Epithelial cell of esophagus (primary cell): ENCODE measurements around the gene PLEKHG3.

Source experiments
- DNase-seq: peaks from one replicate; pipeline ENCODE4 v3.0.0; 2010; ENCODE audit warnings: low read depth
- H3K4me3 ChIP-seq: 2 replicates; pipeline ENCODE4 v1.5.1; 2011; ENCODE audit warnings: mild to moderate bottlenecking, low read length, control low read depth
- TF ChIP-seq, protein P1 (sequence below): IDR thresholded peaks from 2 replicates; pipeline ENCODE4 v1.5.1; 2011; ENCODE audit warnings: low read depth, mild to moderate bottlenecking, low read length, control low read depth, inconsistent platforms; ENCODE audit not compliant: insufficient read depth; ENCODE audit errors: missing control alignments

Gene PLEKHG3

DNA sequence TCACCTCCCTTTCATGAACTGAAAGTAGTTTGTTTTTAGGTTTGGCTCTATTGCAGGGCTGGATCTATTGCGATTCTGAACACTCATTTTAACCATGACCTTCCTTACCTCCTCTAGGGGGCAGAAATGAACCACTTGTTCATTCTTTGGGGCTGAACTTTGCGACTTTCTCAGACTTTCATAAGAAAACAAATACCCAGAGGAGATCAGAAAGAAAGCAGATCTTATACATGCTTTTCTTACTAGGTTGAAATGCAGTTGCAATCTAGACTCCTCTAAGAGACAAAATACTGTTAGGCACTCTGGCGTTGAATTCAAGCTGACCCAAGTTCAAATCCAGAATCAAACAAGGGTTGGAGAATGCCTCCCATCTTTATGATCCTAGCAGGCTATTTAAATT, 32.6 kb upstream of the PLEKHG3 start:
- peak; percentile 73 for DNase-seq
- TF ChIP-seq, protein P1, sequence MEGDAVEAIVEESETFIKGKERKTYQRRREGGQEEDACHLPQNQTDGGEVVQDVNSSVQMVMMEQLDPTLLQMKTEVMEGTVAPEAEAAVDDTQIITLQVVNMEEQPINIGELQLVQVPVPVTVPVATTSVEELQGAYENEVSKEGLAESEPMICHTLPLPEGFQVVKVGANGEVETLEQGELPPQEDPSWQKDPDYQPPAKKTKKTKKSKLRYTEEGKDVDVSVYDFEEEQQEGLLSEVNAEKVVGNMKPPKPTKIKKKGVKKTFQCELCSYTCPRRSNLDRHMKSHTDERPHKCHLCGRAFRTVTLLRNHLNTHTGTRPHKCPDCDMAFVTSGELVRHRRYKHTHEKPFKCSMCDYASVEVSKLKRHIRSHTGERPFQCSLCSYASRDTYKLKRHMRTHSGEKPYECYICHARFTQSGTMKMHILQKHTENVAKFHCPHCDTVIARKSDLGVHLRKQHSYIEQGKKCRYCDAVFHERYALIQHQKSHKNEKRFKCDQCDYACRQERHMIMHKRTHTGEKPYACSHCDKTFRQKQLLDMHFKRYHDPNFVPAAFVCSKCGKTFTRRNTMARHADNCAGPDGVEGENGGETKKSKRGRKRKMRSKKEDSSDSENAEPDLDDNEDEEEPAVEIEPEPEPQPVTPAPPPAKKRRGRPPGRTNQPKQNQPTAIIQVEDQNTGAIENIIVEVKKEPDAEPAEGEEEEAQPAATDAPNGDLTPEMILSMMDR = peak; percentile 82
- no peak overlapping the region for H3K4me3 ChIP-seq

DNA sequence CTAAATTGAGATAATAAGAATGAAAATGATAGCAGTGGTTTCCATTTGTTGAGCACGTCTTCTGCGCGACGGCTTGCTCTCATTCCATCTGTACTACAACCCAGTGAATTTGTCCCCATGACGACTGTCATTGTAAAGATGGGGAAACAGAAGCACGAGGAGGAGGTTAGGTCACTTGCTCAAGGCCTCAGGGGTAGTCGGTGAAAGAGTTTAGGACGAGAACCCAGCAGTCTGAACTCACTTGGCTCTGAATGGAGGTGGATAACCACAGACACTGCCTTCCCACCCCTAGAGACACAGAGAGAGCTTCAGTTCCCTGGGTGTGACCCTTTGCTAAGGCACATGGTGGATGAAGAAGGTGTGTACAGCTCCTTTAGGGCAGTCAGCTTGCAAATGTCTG, 30.9 kb upstream of the PLEKHG3 start:
- no peak for DNase-seq
- TF ChIP-seq, protein P1 = no peak
- H3K4me3 ChIP-seq = no peak overlapping the region

DNA sequence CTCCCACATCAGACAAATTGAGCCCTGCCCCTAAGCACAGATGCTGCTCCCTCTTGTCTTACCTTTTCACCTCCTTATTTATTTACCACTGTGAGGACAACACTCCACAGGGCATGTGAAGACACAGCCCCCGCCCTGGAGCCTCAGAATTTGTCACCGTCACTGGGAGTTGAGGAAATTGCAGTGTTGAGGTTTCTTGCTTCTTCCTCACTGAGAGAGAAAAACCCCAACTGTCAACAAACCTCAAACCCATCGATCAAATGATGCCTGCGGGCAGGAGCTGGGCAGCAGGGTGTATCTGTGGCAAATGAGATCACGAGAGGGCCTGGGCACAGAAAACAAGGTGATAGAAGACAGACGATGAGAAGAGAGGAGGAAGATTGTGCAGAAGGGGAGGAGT, 30.5 kb upstream of the PLEKHG3 start:
- H3K4me3 ChIP-seq = no peak overlapping the region
- TF ChIP-seq, protein P1 = no peak
- peak; percentile 79 for DNase-seq

DNA sequence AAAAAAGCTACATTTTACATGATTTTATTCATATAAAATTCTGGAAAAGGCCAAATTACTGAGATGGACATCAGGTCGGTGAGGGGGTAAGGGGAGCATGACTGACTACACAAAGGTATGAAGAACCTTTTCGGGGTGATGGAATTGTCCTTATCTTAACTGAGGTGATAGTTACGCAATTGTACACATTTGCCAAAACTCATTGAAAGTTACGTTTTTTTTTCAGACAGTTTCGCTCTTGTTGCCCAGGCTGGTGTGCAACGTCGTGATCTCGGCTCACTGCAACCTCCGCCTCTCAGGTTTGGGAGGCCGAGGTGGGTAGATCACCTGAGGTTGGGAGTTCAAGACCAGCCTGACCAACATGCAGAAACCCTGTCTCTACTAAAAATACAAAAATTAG, 29.4 kb upstream of the PLEKHG3 start:
- H3K4me3 ChIP-seq = no peak overlapping the region
- no peak for DNase-seq
- TF ChIP-seq, protein P1 = no peak

DNA sequence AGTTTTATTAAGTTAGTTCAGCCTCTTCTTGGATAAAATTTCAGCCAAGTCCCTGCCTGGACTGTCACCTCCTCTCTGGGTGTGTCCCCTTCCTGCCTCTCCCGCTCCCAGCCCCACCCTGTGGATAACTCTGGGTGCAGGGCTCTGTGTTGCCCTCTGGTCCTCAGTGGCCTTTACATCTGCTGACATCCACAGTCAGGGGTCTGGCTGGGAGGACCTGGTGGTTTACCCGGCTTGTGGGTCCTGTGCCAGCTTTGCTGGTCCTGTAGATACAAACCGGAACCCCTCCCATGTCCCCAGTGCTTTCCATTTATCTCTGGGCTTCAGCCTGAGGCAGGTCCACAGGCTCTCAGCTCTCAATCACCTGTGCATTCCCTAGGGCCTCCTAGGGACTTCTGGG, 28.9 kb upstream of the PLEKHG3 start:
- TF ChIP-seq, protein P1 = no peak
- H3K4me3 ChIP-seq = no peak overlapping the region
- DNase-seq = no peak

DNA sequence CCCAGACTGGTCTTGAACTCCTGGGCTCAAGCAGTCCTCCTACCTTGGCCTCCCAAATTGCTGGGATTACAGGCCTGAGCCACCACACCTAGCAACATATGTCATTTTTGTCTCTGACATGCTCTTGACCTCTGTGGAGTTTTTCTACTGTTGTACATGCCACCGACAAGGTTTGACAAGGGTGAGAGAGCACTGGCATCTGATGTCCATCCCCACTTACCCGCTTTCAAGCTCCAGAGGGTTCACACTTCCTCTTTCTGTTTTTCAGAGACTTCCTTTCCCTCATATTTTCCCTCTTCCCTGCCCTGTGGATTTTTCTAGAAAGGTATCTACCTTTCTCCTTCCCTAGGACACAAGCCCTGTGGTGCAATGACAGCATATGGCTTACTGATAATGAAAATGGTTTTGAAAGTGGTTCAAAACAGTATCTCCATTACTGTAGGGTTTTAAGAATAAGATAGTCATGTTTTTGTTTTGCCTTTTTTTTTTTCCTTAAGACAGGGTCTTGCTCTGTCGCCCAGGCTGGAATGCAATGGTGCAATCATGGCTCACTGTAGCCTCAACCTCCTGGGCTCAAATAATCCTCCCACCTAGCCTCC, 27.7 kb upstream of the PLEKHG3 start:
- DNase-seq = no peak
- no peak overlapping the region for H3K4me3 ChIP-seq
- TF ChIP-seq, protein P1 = no peak

DNA sequence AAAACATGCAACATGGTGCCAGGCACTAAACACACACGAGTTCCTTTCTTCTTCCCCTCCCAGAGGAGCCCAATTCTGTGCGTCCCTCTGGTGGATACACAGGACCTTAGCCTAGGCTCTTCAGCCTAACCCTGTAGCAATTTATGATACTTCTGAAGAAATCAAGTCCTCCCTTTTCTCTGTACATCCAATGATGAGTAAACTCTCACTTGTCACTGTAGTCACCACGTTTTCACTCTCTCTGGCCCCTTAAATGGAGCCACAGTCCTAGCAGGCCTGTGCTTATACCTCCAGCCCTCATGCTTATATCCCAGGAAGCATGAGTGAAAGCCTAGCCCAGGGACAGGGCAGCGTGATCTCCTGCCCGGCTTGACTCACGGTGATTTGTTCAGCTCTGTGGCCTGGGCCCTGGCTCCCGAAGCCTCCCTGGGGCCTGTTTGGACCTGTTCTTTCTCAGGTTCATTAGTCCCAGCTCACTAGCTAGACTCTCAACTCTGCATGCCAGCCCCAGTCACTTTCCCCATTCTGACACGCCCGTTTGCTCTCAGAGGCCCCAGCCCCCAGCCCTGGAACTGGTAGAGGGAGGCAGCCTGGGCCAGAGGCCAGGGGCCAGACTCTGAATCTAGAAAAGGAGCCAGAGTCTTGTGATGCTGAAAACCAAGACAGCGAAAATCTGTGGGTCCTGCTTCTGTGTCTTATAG, 24.1 kb upstream of the PLEKHG3 start:
- peak; percentile 99 for DNase-seq
- TF ChIP-seq, protein P1 = no peak

More for the DNA sequence above, 24.1 kb upstream of the PLEKHG3 start:
- no peak overlapping the region for H3K4me3 ChIP-seq
